SK-N-SH (cell line): ENCODE measurements around the gene UGT2A1.

Source experiments
- CHD2 ChIP-seq: fragments of 150-350 bp; IDR thresholded peaks from 2 replicates; pipeline ENCODE4 v1.6.1; 2018; ENCODE audit warnings: low read length; ENCODE audit not compliant: partially characterized antibody
- EZH2phosphoT487 ChIP-seq: fragments of 200-600 bp; sonication (generic); IDR thresholded peaks from 2 replicates; pipeline ENCODE4 v1.6.1; 2017; ENCODE audit warnings: low read depth, mixed run types, mild to moderate bottlenecking, antibody characterized with exemption, moderate library complexity, borderline replicate concordance
- MXI1 ChIP-seq: IDR thresholded peaks from 2 replicates; pipeline ENCODE4 v1.6.1; 2012; ENCODE audit warnings: mild to moderate bottlenecking, low read depth, low read length, improper control_type of control experiment
- SIN3A ChIP-seq: IDR thresholded peaks from 2 replicates; pipeline ENCODE4 v1.6.1; 2012; ENCODE audit warnings: low read depth, mild to moderate bottlenecking, low read length, moderate library complexity, borderline replicate concordance
- TEAD4 ChIP-seq: IDR thresholded peaks from 2 replicates; pipeline ENCODE4 v1.4.0; 2012; ENCODE audit warnings: mild to moderate bottlenecking, borderline replicate concordance; ENCODE audit not compliant: insufficient read depth
- TF ChIP-seq, protein P1 (sequence below): fragments of 150-350 bp; IDR thresholded peaks from 2 replicates; pipeline ENCODE4 v1.6.1; 2016; ENCODE audit warnings: mild to moderate bottlenecking, low read depth, low read length
- TF ChIP-seq, protein P2 (sequence below): IDR thresholded peaks from 2 replicates; pipeline ENCODE4; 2012
- TF ChIP-seq, protein P3 (sequence below): IDR thresholded peaks from 2 replicates; pipeline ENCODE4 v1.4.0; 2012; ENCODE audit warnings: low read depth
- TF ChIP-seq, protein P4 (sequence below): fragments of 200-600 bp; sonication (generic); IDR thresholded peaks from 2 replicates; pipeline ENCODE4 v1.6.1; 2017; ENCODE audit warnings: antibody characterized with exemption, mild to moderate bottlenecking, moderate library complexity
- TF ChIP-seq, protein P5 (sequence below): fragments of 150-350 bp; IDR thresholded peaks from 2 replicates; pipeline ENCODE4 v1.6.1; 2017; ENCODE audit warnings: antibody characterized with exemption, low read length, low read depth, borderline replicate concordance

DNA sequence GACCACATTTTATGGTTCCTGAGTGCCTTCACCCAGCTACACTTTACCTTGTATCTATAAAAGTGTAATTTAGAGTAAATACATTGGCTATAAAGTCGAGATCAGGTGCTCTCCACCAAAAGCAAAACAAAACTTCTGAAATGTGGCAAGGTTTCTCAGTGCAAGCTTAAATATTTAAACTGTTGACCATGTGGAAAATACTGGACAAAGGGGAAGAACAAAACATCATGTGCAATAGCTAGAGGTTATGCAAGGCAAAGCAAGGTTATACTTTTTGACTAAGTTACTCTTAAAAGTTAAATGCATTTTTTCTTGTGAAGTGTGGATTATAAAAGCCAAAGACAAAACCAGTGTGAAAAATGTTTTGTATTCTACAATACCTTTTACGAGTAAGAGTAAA is 69.5 kb downstream of the UGT2A1 start:
- TF ChIP-seq CHD2 (no peak), TEAD4 (no peak), MXI1 (no peak), EZH2phosphoT487 (no peak), SIN3A (no peak)
- TF ChIP-seq, protein P1, sequence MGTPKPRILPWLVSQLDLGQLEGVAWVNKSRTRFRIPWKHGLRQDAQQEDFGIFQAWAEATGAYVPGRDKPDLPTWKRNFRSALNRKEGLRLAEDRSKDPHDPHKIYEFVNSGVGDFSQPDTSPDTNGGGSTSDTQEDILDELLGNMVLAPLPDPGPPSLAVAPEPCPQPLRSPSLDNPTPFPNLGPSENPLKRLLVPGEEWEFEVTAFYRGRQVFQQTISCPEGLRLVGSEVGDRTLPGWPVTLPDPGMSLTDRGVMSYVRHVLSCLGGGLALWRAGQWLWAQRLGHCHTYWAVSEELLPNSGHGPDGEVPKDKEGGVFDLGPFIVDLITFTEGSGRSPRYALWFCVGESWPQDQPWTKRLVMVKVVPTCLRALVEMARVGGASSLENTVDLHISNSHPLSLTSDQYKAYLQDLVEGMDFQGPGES = no peak
- TF ChIP-seq, protein P2, sequence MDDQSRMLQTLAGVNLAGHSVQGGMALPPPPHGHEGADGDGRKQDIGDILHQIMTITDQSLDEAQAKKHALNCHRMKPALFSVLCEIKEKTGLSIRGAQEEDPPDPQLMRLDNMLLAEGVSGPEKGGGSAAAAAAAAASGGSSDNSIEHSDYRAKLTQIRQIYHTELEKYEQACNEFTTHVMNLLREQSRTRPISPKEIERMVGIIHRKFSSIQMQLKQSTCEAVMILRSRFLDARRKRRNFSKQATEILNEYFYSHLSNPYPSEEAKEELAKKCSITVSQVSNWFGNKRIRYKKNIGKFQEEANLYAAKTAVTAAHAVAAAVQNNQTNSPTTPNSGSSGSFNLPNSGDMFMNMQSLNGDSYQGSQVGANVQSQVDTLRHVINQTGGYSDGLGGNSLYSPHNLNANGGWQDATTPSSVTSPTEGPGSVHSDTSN = no peak
- TF ChIP-seq, protein P3, sequence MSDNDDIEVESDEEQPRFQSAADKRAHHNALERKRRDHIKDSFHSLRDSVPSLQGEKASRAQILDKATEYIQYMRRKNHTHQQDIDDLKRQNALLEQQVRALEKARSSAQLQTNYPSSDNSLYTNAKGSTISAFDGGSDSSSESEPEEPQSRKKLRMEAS = no peak
- TF ChIP-seq, protein P4, sequence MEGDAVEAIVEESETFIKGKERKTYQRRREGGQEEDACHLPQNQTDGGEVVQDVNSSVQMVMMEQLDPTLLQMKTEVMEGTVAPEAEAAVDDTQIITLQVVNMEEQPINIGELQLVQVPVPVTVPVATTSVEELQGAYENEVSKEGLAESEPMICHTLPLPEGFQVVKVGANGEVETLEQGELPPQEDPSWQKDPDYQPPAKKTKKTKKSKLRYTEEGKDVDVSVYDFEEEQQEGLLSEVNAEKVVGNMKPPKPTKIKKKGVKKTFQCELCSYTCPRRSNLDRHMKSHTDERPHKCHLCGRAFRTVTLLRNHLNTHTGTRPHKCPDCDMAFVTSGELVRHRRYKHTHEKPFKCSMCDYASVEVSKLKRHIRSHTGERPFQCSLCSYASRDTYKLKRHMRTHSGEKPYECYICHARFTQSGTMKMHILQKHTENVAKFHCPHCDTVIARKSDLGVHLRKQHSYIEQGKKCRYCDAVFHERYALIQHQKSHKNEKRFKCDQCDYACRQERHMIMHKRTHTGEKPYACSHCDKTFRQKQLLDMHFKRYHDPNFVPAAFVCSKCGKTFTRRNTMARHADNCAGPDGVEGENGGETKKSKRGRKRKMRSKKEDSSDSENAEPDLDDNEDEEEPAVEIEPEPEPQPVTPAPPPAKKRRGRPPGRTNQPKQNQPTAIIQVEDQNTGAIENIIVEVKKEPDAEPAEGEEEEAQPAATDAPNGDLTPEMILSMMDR = no peak
- TF ChIP-seq, protein P5, sequence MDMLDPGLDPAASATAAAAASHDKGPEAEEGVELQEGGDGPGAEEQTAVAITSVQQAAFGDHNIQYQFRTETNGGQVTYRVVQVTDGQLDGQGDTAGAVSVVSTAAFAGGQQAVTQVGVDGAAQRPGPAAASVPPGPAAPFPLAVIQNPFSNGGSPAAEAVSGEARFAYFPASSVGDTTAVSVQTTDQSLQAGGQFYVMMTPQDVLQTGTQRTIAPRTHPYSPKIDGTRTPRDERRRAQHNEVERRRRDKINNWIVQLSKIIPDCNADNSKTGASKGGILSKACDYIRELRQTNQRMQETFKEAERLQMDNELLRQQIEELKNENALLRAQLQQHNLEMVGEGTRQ = no peak
